IMR-90 (cell line): Measurements from ENCODE around the gene TECPR2. TPM values are rescaled to one million over a fixed set of nuclear protein-coding genes. Genes with fewer than 3 reads are reported as not detected.

Experiments
- ATAC-seq: fragments of 200-7000 bp; cut with Tn5 transposase; 2 replicates; pipeline ENCODE4 v1.9.1; 2020; ENCODE audit warnings: low read depth, mild to moderate bottlenecking, moderate library complexity
- BruUV-seq: library from RNA; stranded (reverse); fragments of 400-500 nt; replicated peaks from 2 replicates; lab custom pipeline; 2021; lab: Mats Ljungman, UMichigan
- CTCF ChIA-PET: fragments of 300-600 bp; formaldehyde crosslinking; extraction: SDS; loops from one replicate; lab custom pipeline; 2021; ENCODE audit warnings: antibody characterized with exemption; lab: Yijun Ruan, JAX
- POLR2A ChIA-PET: fragments of 300-600 bp; sonication (Branson Sonifier 250); formaldehyde crosslinking; loops from one replicate; lab custom pipeline; 2022; ENCODE audit warnings: antibody characterized with exemption; ENCODE audit not compliant: unreplicated experiment; lab: Charles Lee
- DNase-seq: peaks from one replicate; pipeline ENCODE4 v3.0.0; 2013
- H2AFZ ChIP-seq: replicated peaks from 2 replicates; pipeline ENCODE3; 2013; ENCODE audit warnings: low read length, mild to moderate bottlenecking; ENCODE audit not compliant: poor library complexity
- H2AK5ac ChIP-seq: 2 replicates; pipeline ENCODE4 v1.6.1; 2013; ENCODE audit warnings: low read depth, low read length, inconsistent platforms
- H2AK9ac ChIP-seq: replicated peaks from 2 replicates; pipeline ENCODE3; 2013; ENCODE audit warnings: mild to moderate bottlenecking, low read depth, low read length, moderate library complexity; ENCODE audit not compliant: poor library complexity
- H2BK120ac ChIP-seq: 2 replicates; pipeline ENCODE4 v1.6.1; 2013; ENCODE audit warnings: low read depth, low read length, inconsistent platforms
- H2BK15ac ChIP-seq: 3 replicates; pipeline ENCODE4 v1.6.1; 2013; ENCODE audit warnings: low read depth, low read length, inconsistent platforms
- H2BK20ac ChIP-seq: 2 replicates; pipeline ENCODE4 v1.6.1; 2013; ENCODE audit warnings: low read depth, mild to moderate bottlenecking, inconsistent platforms, low read length, moderate library complexity
- H2BK5ac ChIP-seq: 2 replicates; pipeline ENCODE4 v1.6.1; 2013; ENCODE audit warnings: mild to moderate bottlenecking, low read depth, low read length, inconsistent platforms; ENCODE audit not compliant: poor library complexity, severe bottlenecking
- H3K14ac ChIP-seq: replicated peaks from 2 replicates; pipeline ENCODE4 v1.6.1; 2013; ENCODE audit warnings: low read depth, low read length, inconsistent platforms
- H3K18ac ChIP-seq: 2 replicates; pipeline ENCODE4 v1.6.1; 2013; ENCODE audit warnings: low read depth, low read length, control low read depth
- H3K23ac ChIP-seq: 2 replicates; pipeline ENCODE4 v1.6.1; 2013; ENCODE audit warnings: low read depth, low read length, inconsistent platforms
- H3K27ac ChIP-seq: 2 replicates; pipeline ENCODE4 v1.5.1; 2013; ENCODE audit warnings: mild to moderate bottlenecking, control low read depth, low read length; ENCODE audit not compliant: insufficient read depth
- H3K27me3 ChIP-seq: 2 replicates; pipeline ENCODE4 v1.6.1; 2013; ENCODE audit warnings: low read length; ENCODE audit not compliant: control insufficient read depth, insufficient read depth
- H3K36me3 ChIP-seq: 2 replicates; pipeline ENCODE4 v1.6.1; 2013; ENCODE audit warnings: low read length, mixed read lengths; ENCODE audit not compliant: control insufficient read depth, insufficient read depth
- H3K4ac ChIP-seq: 2 replicates; pipeline ENCODE4 v1.6.1; 2013; ENCODE audit warnings: low read depth, low read length, inconsistent platforms
- H3K4me1 ChIP-seq: 2 replicates; pipeline ENCODE4 v1.6.1; 2013; ENCODE audit warnings: low read length, mixed read lengths; ENCODE audit not compliant: control insufficient read depth, insufficient read depth
- H3K4me2 ChIP-seq: 2 replicates; pipeline ENCODE4 v1.6.1; 2013; ENCODE audit warnings: low read depth, mild to moderate bottlenecking, control low read depth, low read length, moderate library complexity
- H3K4me3 ChIP-seq: 2 replicates; pipeline ENCODE4 v1.5.1; 2013; ENCODE audit warnings: low read depth, mild to moderate bottlenecking, control low read depth, low read length, moderate library complexity; ENCODE audit not compliant: insufficient read depth
- H3K56ac ChIP-seq: 2 replicates; pipeline ENCODE4 v1.6.1; 2013; ENCODE audit warnings: low read length, inconsistent platforms; ENCODE audit not compliant: insufficient read depth; ENCODE audit errors: extremely low read depth
- H3K79me1 ChIP-seq, 2 experiments: 2 replicates each; pipeline ENCODE4 v1.6.1; 2013; ENCODE audit warnings: low read length in 2 of 2, inconsistent platforms in 1 of 2, low read depth in 1 of 2
- H3K9ac ChIP-seq: 2 replicates; pipeline ENCODE4 v1.6.1; 2013; ENCODE audit warnings: low read depth, low read length, control low read depth
- H3K9me1 ChIP-seq: 2 replicates; pipeline ENCODE4 v1.6.1; 2013; ENCODE audit warnings: low read length, inconsistent platforms; ENCODE audit not compliant: insufficient read depth
- H3K9me3 ChIP-seq: 2 replicates; pipeline ENCODE4 v1.6.1; 2013; ENCODE audit warnings: low read length; ENCODE audit not compliant: control insufficient read depth, insufficient read depth
- H4K20me1 ChIP-seq: 2 replicates; pipeline ENCODE4 v1.6.1; 2013; ENCODE audit warnings: low read length, inconsistent platforms; ENCODE audit not compliant: insufficient read depth
- H4K5ac ChIP-seq: 2 replicates; pipeline ENCODE4 v1.6.1; 2013; ENCODE audit warnings: mild to moderate bottlenecking, low read depth, low read length, control low read depth
- H4K8ac ChIP-seq, 2 experiments: 2 replicates each; pipeline ENCODE4 v1.6.1; 2013; ENCODE audit warnings: low read depth in 2 of 2, low read length in 2 of 2, control low read depth in 1 of 2, inconsistent platforms in 1 of 2
- H4K91ac ChIP-seq: 2 replicates; pipeline ENCODE4 v1.6.1; 2013; ENCODE audit warnings: low read depth, low read length, inconsistent platforms; ENCODE audit not compliant: insufficient read depth
- RAD21 ChIP-seq: IDR thresholded peaks from 2 replicates; pipeline ENCODE4 v1.6.1; 2012; ENCODE audit warnings: low read length, improper control_type of control experiment
- RFX5 ChIP-seq: IDR thresholded peaks from 2 replicates; pipeline ENCODE4 v1.8.0; 2012; ENCODE audit warnings: low read depth, mild to moderate bottlenecking, low read length, moderate library complexity
- SMC3 ChIP-seq: fragments of 150-350 bp; IDR thresholded peaks from 2 replicates; pipeline ENCODE4 v1.6.1; 2016; ENCODE audit warnings: low read depth, mild to moderate bottlenecking, antibody characterized with exemption, low read length, moderate library complexity
- USF2 ChIP-seq: fragments of 150-350 bp; IDR thresholded peaks from 2 replicates; pipeline ENCODE4 v1.6.1; 2017; ENCODE audit warnings: mild to moderate bottlenecking, antibody characterized with exemption, low read length, low read depth
- WGBS, 2 experiments: methylation state at CpG; one replicate each; pipeline versions ENCODE4 v1.1.5 to v1.1.7; 2013; ENCODE audit warnings: missing lambda C conversion rate in 2 of 2; ENCODE audit not compliant: insufficient read length in 1 of 2; ENCODE audit errors: extremely low coverage in 2 of 2; 5-methylcytosine and 5-hydroxymethylcytosine counted together
- dilution Hi-C: fragments of 300-500 bp; cut with HindIII; formaldehyde crosslinking; loops from one replicate; pipeline ENCODE4 v1.14.3; 2018; ENCODE audit warnings: low sequenced_read_pairs; ENCODE audit not compliant: unreplicated experiment
- in situ Hi-C: fragments of 300-500 bp; cut with MboI; formaldehyde crosslinking; loops from 3 replicates; pipeline ENCODE4 v1.14.3; 2019; ENCODE audit warnings: low sequenced_read_pairs, inconsistent platforms, mixed read lengths
- intact Hi-C: fragments of 100-400 bp; cut with micrococcal nuclease; formaldehyde crosslinking; loops from 2 replicates; pipeline ENCODE4 v1.10.0; 2022
- polyA plus RNA-seq, 3 experiments: library from polyadenylated mRNA; depleted of rRNA; stranded (reverse); fragments of >200 nt; gene quantifications; 2 replicates each; pipeline ENCODE4 v1.2.3, GENCODE V29; 2012; ENCODE audit warnings: low replicate concordance in 1 of 3
- total RNA-seq: library from RNA; depleted of rRNA; stranded (reverse); fragments of >200 nt; gene quantifications from 2 replicates; pipeline ENCODE4 v1.2.3, GENCODE V29; 2012

Gene TECPR2
- total and polyA plus RNA-seq, 2 of the 4 experiments (the other 2 are of a cell fraction): 9.5 to 11.7 TPM

GRCh38 chr14:102371361-102371760 lies 8.6 kb downstream of the TECPR2 start:
- ChIA-PET POLR2A (no interaction called here), CTCF (no interaction called here)
- Histone ChIP-seq H3K9me1 (peaks cover 17% of the 10 kb centered on the region), H3K9ac (no peak overlapping the region), H4K5ac (no peak overlapping the region), H3K4me3 (no peak overlapping the region), H3K4me1 (no peaks in the 10 kb centered on the region), H3K27ac (no peak overlapping the region), H2AK9ac (peak overlapping the region; percentile 31), H3K4ac (no peak overlapping the region), H3K79me1 (peaks cover 31 to 76% of the 10 kb centered on the region in 2 experiments), H2AK5ac (no peak overlapping the region), H3K14ac (no peak overlapping the region), H3K18ac (no peak overlapping the region), H2BK5ac (no peak overlapping the region), H3K36me3 (no peaks in the 10 kb centered on the region; the same call in 1 of the 2 replicates), H2BK20ac (no peak overlapping the region), H2BK15ac (no peak overlapping the region), H4K20me1 (peaks cover 23% of the 10 kb centered on the region; the same call in 1 of the 2 replicates), H3K9me3 (no peaks in the 10 kb centered on the region), H3K27me3 (no peaks in the 10 kb centered on the region), H2BK120ac (no peak overlapping the region), H3K4me2 (no peak overlapping the region), H4K8ac (no peak overlapping the region), H2AFZ (no peak overlapping the region), H4K91ac (no peak overlapping the region), H3K23ac (no peak overlapping the region), H3K56ac (no peak overlapping the region)
- BruUV-seq: no TSS peak
- dilution Hi-C loops: no loop called here
- ATAC-seq: no peak
- no peak for DNase-seq
- TF ChIP-seq RAD21 (no peak), SMC3 (no peak), RFX5 (no peak), USF2 (no peak)
- in situ Hi-C loops: no loop called here
- intact Hi-C loops: no loop called here
- no CpG with 5 or more reads among the region's 4 CpGs for WGBS, 2 experiments
